Measurements from ENCODE around the gene HCN2.

The HCN2 gene

DNA sequence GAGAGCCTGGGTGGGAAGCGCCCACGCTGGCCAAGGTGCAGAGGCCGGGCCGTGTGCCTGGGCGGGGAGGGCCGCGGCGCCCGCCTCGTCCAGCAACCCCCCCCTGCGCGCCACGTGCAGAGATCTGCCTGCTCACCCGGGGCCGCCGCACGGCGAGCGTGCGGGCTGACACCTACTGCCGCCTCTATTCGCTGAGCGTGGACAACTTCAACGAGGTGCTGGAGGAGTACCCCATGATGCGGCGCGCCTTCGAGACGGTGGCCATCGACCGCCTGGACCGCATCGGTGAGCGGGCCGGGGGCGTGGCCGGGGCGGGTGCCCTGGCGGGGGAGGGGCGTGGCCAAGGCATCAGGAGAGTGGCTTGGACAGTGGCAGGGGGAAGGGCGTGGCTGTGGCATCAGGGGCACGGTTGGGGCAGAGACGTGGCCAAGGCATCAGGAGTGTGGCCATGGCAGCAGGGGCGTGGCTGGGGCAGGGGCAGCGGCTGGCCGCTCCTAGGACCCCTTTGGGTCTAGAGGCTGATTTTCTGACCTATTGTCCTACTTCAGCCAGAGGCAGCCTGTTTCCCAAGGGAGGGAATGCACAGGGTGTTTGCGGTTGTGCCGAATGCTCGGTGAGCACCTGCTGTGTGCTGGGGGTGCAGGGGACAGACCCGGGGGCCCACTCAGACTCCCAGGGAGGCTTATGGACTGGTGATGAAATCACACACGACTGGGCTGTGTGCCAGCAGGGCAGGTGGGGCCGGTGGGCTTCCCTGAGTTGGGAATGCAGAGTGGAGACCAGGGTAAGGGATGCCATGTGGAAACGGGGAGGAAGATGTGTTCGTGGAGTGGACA is 24.3 kb downstream of the HCN2 start:
- no peak for TF ChIP-seq CTCF (IDR thresholded peaks at IDR 0.05; ENCODE audit: low read depth, low read length, missing control alignments)
- H3K4me3 ChIP-seq (replicated peaks; ENCODE audit: low read depth, low read length), result no peak overlapping the region
- no peak for DNase-seq (ENCODE audit: extremely low read depth, low read depth)

DNA sequence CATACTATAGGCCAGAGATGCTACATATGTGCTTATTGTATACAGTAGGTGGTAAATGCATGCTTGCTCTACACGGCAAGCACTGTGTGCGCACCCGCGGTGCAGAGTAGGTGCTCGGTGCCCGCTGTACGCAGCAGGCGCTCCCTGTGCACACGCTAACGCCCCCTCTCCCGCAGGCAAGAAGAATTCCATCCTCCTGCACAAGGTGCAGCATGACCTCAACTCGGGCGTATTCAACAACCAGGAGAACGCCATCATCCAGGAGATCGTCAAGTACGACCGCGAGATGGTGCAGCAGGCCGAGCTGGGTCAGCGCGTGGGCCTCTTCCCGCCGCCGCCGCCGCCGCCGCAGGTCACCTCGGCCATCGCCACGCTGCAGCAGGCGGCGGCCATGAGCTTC is 25.9 kb downstream of the HCN2 start:
- no peak for DNase-seq (ENCODE audit: extremely low read depth, low read depth)
- no peak for TF ChIP-seq CTCF (IDR thresholded peaks at IDR 0.05; ENCODE audit: low read depth, low read length, missing control alignments)
- no peak overlapping the region for H3K4me3 ChIP-seq (replicated peaks; ENCODE audit: low read depth, low read length)

DNA sequence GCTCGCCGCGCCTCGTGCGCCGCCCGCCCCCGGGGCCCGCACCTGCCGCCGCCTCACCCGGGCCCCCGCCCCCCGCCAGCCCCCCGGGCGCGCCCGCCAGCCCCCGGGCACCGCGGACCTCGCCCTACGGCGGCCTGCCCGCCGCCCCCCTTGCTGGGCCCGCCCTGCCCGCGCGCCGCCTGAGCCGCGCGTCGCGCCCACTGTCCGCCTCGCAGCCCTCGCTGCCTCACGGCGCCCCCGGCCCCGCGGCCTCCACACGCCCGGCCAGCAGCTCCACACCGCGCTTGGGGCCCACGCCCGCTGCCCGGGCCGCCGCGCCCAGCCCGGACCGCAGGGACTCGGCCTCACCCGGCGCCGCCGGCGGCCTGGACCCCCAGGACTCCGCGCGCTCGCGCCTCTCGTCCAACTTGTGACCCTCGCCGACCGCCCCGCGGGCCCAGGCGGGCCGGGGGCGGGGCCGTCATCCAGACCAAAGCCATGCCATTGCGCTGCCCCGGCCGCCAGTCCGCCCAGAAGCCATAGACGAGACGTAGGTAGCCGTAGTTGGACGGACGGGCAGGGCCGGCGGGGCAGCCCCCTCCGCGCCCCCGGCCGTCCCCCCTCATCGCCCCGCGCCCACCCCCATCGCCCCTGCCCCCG is 26.5 kb downstream of the HCN2 start:
- no peak for DNase-seq (ENCODE audit: extremely low read depth, low read depth)
- H3K4me3 ChIP-seq (replicated peaks; ENCODE audit: low read depth, low read length), result no peak overlapping the region
- TF ChIP-seq CTCF (IDR thresholded peaks at IDR 0.05; ENCODE audit: low read depth, low read length, missing control alignments), result no peak

GRCh38 chr19:616747-617526 is 27.3 kb downstream of the HCN2 start:
- no peak overlapping the region for H3K4me3 ChIP-seq (replicated peaks; ENCODE audit: low read depth, low read length)
- TF ChIP-seq CTCF (IDR thresholded peaks at IDR 0.05; ENCODE audit: low read depth, low read length, missing control alignments), result no peak

DNA sequence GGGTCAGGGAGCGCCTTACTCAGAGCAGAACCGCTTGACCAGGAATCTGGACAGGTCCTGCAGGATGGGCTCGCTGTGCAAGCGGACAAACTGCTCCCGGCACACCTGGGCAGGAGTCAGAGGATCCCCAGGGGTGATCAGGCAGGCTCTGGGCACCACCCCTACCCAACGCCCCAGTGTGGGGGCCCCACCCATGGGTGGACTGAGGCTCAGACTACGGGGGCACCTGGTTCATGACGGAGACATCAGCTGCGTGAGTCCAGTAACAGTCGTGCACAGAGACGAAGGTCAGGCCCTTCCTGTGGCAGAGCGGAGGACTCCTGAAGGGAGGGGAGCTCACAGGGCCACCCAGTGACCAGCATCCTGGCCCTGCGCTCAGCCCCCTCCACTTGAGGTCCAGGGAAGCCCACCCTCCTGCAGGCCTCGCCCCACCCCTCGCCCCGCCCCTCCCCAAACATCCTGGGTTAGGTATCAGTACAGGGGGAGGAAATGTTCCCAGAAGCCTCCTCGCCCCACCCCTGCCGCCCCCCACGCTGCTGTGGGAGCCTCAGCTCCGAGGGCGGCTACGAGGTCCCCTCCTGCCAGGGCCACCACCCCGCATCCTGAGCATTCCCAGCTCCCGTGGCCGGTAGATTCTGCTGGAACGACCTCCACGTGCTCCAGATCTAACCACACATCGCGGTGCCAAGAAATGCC is 28.0 kb downstream of the HCN2 start:
- H3K4me3 ChIP-seq (replicated peaks; ENCODE audit: low read depth, low read length), result no peak overlapping the region
- TF ChIP-seq CTCF (IDR thresholded peaks at IDR 0.05; ENCODE audit: low read depth, low read length, missing control alignments), result no peak
- DNase-seq (ENCODE audit: extremely low read depth, low read depth), result no peak

More at GRCh38 chr19:616747-617526, 27.3 kb downstream of the HCN2 start:
- no peak for DNase-seq (ENCODE audit: extremely low read depth, low read depth)

- no peak overlapping the region for H3K4me3 ChIP-seq (replicated peaks; ENCODE audit: low read depth, low read length)
- TF ChIP-seq CTCF (IDR thresholded peaks at IDR 0.05; ENCODE audit: low read depth, low read length, missing control alignments), result no peak
- DNase-seq (ENCODE audit: extremely low read depth, low read depth), result no peak
Observed at GRCh38 chr19:618247-618619, 28.6 kb downstream of the HCN2 start.

Measured in HFF-Myc (cell line).